Measurements from ENCODE around the gene KCNIP4.

KCNIP4 gene

GRCh38 chr4:20698820-20699219 lies 1249.8 kb downstream of the KCNIP4 start:
- TF ChIP-seq POLR2A (IDR thresholded peaks at IDR 0.05; ENCODE audit: low read depth, low read length): no peak
- DNase-seq (ENCODE audit: insufficient read length, low spot score) (no peak), FAIRE-seq (no peak)

GRCh38 chr4:20698382-20698781 lies 1250.2 kb downstream of the KCNIP4 start:
- no peak for TF ChIP-seq POLR2A (IDR thresholded peaks at IDR 0.05; ENCODE audit: low read depth, low read length)
- no peak for FAIRE-seq
- DNase-seq (ENCODE audit: insufficient read length, low spot score): no peak

- no peak for DNase-seq (ENCODE audit: insufficient read length, low spot score)
- no peak for FAIRE-seq
- TF ChIP-seq POLR2A (IDR thresholded peaks at IDR 0.05; ENCODE audit: low read depth, low read length): no peak
Observed at GRCh38 chr4:20696815-20697214, 1251.8 kb downstream of the KCNIP4 start.

GRCh38 chr4:20687864-20688263 lies 1260.7 kb downstream of the KCNIP4 start:
- peak; percentile 57 for FAIRE-seq
- DNase-seq (ENCODE audit: insufficient read length, low spot score): peak; percentile 2

GRCh38 chr4:20684852-20685763 lies 1263.5 kb downstream of the KCNIP4 start:
- no peak for TF ChIP-seq POLR2A (IDR thresholded peaks at IDR 0.05; ENCODE audit: low read depth, low read length)
- no peak for DNase-seq (ENCODE audit: insufficient read length, low spot score)
- no peak for FAIRE-seq

More at GRCh38 chr4:20687864-20688263, 1260.7 kb downstream of the KCNIP4 start:
- TF ChIP-seq POLR2A (IDR thresholded peaks at IDR 0.05; ENCODE audit: low read depth, low read length): no peak

- no peak for TF ChIP-seq POLR2A (IDR thresholded peaks at IDR 0.05; ENCODE audit: low read depth, low read length)
- FAIRE-seq: no peak
- DNase-seq (ENCODE audit: insufficient read length, low spot score): no peak
Observed at GRCh38 chr4:20683766-20684165, 1264.8 kb downstream of the KCNIP4 start.

- FAIRE-seq (no peak), DNase-seq (ENCODE audit: insufficient read length, low spot score) (no peak)
- TF ChIP-seq POLR2A (IDR thresholded peaks at IDR 0.05; ENCODE audit: low read depth, low read length): no peak
Observed at GRCh38 chr4:20682853-20683252, 1265.7 kb downstream of the KCNIP4 start.

GRCh38 chr4:20681271-20681670 lies 1267.3 kb downstream of the KCNIP4 start:
- TF ChIP-seq POLR2A (IDR thresholded peaks at IDR 0.05; ENCODE audit: low read depth, low read length): no peak
- DNase-seq (ENCODE audit: insufficient read length, low spot score): no peak
- no peak for FAIRE-seq

- no peak for TF ChIP-seq POLR2A (IDR thresholded peaks at IDR 0.05; ENCODE audit: low read depth, low read length)
- FAIRE-seq: no peak
- no peak for DNase-seq (ENCODE audit: insufficient read length, low spot score)
Observed at GRCh38 chr4:20680736-20681135, 1267.8 kb downstream of the KCNIP4 start.

GRCh38 chr4:20679951-20680350 lies 1268.6 kb downstream of the KCNIP4 start:
- TF ChIP-seq POLR2A (IDR thresholded peaks at IDR 0.05; ENCODE audit: low read depth, low read length): no peak
- DNase-seq (ENCODE audit: insufficient read length, low spot score): no peak
- no peak for FAIRE-seq
